Measurements from ENCODE around the gene TMEM229A.

GRCh38 chr7:124058515-124058914, 25.6 kb upstream of the TMEM229A start:
- no peak for TF ChIP-seq KDM1A (IDR thresholded peaks at IDR 0.05; ENCODE audit: borderline replicate concordance, low read length)
- TF ChIP-seq EP300 (IDR thresholded peaks at IDR 0.05; ENCODE audit: borderline replicate concordance in 1 of 2, low read depth in 2 of 2, low read length in 2 of 2): no peak
- TF ChIP-seq EZH2 (IDR thresholded peaks at IDR 0.05; ENCODE audit: low read depth, low read length, severe bottlenecking): no peak
